PC-3 (cell line): ENCODE results near the gene FGGY.

ENCODE experiments used
- EZH2 ChIP-seq: fragments of 300-600 bp; sonication (generic); IDR thresholded peaks from one replicate; pipeline ENCODE4 v1.6.1; 2017; ENCODE audit warnings: antibody characterized with exemption, mild to moderate bottlenecking, low read length; ENCODE audit not compliant: unreplicated experiment
- EZH2phosphoT487 ChIP-seq: fragments of 300-600 bp; sonication (generic); IDR thresholded peaks from 2 replicates; pipeline ENCODE4 v1.6.1; 2018; ENCODE audit warnings: mild to moderate bottlenecking, antibody characterized with exemption, low read length, borderline replicate concordance

DNA sequence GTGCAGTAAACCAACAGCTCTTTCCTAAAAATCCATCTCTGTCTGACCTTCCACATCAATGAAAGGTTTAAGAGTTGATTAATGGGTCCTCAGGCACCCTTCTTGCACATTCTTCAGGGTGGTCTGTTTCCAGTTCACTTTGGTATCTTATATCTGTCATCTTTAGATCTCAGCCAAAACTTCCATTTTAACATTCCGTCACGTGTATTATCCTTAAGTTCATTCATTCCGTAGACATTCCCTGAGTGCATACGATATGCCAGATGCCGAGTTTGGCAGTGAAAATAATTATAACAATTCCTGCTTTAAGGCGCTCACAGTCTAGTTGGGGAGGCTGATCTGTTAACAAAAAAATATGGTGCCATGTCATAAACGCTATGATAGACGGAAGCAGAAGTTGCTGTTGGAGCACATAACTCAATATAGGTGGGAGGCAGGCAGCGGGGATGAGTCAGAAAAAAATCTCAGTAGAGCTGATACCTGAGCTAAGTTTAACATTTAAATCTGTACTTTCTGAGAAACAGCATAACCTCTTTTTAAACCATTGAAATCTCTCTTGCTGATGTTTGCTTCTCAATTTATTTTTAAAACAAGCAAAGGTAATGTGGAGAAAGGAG lies 458.3 kb downstream of the FGGY start:
- TF ChIP-seq EZH2 (no peak), EZH2phosphoT487 (no peak)
